GM10248 (cell line): ENCODE measurements around the gene CD300H.

Source experiments
- CTCF ChIA-PET: fragments of 300-600 bp; sonication (Branson Sonifier 250); formaldehyde crosslinking; extraction: SDS; loops from one replicate; lab custom pipeline; 2021; ENCODE audit warnings: antibody characterized with exemption; lab: Yijun Ruan, JAX
- POLR2A ChIA-PET: fragments of 350-650 bp; sonication (Branson Sonifier 250); formaldehyde crosslinking; extraction: SDS; loops from one replicate; lab custom pipeline; 2020; ENCODE audit warnings: antibody characterized with exemption; lab: Yijun Ruan, JAX
- DNase-seq: peaks from one replicate; pipeline ENCODE4 v3.0.0; 2012; ENCODE audit errors: extremely low spot score
- TF ChIP-seq, protein P1 (sequence below): IDR thresholded peaks from 2 replicates; pipeline ENCODE4 v1.5.1; 2012; ENCODE audit warnings: mild to moderate bottlenecking, low read depth; ENCODE audit errors: extremely low read depth, missing control alignments, control extremely low read depth

The CD300H gene

DNA sequence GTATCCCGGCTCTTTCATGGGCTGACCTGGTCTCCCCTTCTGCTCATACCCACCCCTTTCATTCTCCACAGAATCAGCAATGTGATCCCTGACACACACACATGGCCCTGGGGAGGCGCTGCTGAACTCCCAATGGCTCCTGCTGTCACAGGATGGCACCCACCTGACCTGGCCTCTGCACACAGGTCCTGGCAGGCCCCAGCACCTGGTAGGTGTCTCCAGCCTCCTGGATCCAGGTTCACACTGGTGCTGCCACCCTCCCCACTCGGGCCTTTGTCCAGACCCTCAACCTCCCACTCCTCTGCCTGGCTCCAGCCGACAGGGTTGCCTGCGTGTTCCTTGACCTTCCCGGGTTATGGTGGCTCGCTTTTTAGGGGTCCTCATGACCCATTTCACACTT lies 20.0 kb downstream of the CD300H start:
- ChIA-PET CTCF (no interaction called here), POLR2A (no interaction called here)
- no peak for DNase-seq
- TF ChIP-seq, protein P1, sequence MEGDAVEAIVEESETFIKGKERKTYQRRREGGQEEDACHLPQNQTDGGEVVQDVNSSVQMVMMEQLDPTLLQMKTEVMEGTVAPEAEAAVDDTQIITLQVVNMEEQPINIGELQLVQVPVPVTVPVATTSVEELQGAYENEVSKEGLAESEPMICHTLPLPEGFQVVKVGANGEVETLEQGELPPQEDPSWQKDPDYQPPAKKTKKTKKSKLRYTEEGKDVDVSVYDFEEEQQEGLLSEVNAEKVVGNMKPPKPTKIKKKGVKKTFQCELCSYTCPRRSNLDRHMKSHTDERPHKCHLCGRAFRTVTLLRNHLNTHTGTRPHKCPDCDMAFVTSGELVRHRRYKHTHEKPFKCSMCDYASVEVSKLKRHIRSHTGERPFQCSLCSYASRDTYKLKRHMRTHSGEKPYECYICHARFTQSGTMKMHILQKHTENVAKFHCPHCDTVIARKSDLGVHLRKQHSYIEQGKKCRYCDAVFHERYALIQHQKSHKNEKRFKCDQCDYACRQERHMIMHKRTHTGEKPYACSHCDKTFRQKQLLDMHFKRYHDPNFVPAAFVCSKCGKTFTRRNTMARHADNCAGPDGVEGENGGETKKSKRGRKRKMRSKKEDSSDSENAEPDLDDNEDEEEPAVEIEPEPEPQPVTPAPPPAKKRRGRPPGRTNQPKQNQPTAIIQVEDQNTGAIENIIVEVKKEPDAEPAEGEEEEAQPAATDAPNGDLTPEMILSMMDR: no peak

DNA sequence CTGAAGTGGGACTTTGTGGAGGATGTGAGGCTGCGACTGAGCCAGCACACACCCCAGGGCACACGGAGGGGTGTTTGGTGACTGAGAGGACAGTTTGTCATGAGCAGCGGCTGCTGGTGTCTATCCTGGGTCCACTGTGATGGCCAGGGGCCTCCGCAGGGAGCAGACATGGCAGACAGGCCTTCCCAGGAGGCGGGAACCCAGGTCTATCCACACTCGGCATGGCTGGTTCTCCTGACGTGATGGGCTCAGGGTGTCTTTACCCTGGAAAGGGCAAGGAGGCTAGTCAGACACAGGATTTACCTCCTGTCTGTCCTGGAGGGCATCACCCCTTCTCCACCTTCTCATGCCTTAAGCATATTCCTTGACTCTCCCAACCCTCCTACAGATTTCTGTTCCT lies 20.7 kb downstream of the CD300H start:
- ChIA-PET POLR2A (no interaction called here), CTCF (interaction anchor here (1.2 kb wide), 1 partner anchor 14 kb away, joined by 4 read pairs; no protein-coding TSS in a partner anchor)
- TF ChIP-seq, protein P1: no peak
- DNase-seq: no peak

DNA sequence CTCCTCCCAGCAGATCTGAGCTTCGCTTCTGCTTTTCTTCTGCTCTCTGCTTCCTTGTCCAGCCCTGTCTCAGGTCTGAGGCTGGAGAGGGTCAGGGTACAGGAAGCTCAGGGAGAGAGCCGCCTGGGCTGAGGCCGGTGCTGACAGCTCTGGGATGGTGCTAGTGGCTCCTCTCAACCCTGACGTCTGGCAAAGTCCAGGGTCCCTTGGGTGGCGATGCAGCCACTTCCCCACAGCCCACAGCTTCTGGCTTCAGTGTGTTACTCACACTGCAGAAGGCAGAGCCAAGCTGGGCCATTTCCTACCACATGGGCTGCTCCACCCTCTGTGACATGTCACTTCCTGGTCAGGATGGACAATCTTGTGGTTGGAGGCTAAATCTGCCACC lies 21.5 kb downstream of the CD300H start, which contains the start of gene CD300C:
Gene CD300C, minus strand, starts transcription at position 273 of the 388 bp plus-strand sequence. CDS start 333 bp downstream, outside the sequence.
- DNase-seq: no peak
- CTCF ChIA-PET: interaction anchor here (0.8 to 1.2 kb wide), 4 partner anchors 13 to 167 kb away, joined by 3 to 4 read pairs (median 4); no protein-coding TSS in a partner anchor
- TF ChIP-seq, protein P1: no peak
- POLR2A ChIA-PET: interaction anchor here (0.7 kb wide), 1 partner anchor 16 kb away, joined by 3 read pairs; no protein-coding TSS in a partner anchor

DNA sequence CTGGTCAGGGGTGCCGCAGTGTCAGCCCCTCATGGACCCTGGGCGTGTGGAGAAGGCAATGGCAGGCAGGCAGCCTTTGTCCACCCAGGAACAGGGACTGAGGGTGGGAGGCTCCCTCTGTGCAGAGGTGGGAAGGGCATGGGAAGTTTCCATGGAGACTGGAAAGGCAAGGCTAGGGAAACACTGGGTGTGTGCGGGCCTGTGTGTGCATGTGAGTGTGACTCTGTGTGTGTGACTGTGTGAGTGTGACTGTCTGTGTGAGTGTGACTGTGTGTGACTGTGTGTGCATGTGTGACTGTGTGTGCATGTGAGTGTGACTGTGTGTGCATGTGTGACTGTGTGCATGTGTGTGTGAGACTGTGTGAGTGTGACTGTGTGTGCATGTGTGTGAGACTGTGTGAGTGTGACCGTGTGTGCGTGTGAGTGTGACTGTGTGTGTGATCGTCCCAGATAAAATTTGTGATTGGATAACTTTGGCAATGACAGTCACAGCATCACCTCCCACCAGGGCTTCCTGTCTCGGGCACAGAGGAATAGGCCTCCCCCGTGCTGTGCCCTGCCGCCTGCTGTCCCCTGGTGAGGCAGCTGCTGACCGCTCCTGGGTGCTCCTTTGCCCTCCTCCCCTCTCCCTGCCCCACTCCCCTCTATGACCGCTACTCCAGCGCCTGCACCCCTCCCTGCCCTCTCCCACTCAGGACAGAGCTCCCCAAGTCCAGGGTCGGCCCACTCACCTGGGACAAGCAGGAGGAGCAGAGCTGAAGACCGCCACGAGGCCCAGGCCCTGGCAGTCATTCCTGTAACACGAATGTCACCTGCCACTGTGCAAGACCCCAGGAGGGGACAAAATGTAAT lies 22.1 kb downstream of the CD300H start:
- no peak for DNase-seq
- CTCF ChIA-PET: interaction anchor here (0.8 to 1.2 kb wide), 4 partner anchors 13 to 166 kb away, joined by 3 to 4 read pairs (median 4); no protein-coding TSS in a partner anchor
- TF ChIP-seq, protein P1: no peak
- POLR2A ChIA-PET: interaction anchor here (0.7 kb wide), 1 partner anchor 15 kb away, joined by 3 read pairs; no protein-coding TSS in a partner anchor

DNA sequence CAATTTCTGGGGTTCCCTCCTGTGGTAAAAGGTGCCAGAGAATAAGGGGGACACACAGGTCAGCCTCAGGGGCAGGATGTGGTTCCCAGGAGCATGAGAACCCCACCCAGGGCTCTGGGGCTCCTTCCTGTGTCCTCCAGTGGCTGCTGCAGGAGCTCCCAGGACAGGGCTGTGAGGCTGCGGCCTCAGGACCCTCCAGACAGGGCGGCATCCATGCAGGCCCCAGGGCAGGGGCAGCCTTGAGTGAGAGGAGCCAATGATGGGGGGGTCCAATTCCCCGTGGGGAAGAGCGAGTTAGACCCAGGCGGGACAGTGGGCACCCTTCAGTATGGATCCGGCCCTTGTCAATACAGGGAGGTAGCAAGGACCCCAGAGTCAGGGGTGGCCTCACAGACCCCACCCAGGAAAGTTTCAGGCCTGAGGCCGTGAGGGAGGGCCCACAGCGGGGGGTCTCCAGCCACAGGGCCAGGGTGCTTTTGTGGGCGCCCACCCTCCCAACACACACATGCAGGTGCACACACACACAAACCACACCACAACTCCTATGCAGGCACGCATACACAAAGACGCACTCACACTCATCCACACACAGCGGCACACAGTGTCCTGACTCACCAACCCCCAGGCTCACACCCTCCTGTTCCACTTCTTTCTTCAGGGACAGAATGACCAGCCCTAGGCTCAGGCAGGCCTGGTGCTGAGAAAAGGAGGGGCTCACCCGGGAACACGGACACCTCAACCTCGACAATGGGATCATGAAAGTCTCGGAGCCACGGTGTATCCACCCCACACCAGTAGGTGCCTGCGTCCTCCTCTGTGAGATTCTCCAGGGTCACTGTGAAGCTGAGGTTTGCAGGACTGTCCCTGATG lies 23.2 kb downstream of the CD300H start:
- ChIA-PET CTCF (interaction anchor here (1.1 kb wide), 1 partner anchor 114 kb away, joined by 3 read pairs; no protein-coding TSS in a partner anchor), POLR2A (no interaction called here)
- TF ChIP-seq, protein P1: no peak
- no peak for DNase-seq

DNA sequence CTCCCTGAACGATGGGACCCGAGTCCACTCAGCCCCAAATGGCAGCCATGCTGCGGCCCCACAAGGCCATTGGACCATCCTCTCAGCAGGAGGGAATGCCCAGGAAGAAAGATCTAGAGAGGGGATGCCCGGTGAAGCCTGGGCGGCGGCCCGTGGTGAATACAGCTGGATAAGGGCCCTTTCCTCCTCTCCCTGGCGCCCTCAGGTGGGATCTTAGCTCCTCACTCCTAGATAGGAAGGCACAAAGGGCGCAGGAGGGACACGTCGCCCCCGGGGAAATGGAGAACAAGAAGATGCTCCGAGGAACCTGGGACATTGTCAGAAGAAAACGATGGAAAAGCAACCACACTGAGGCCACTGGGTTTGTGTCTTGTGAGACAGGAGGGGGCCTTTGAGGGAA lies 23.9 kb downstream of the CD300H start:
- CTCF ChIA-PET: interaction anchor here (1.1 kb wide), 1 partner anchor 115 kb away, joined by 3 read pairs; no protein-coding TSS in a partner anchor
- POLR2A ChIA-PET: no interaction called here
- TF ChIP-seq, protein P1: no peak
- DNase-seq: no peak
